HG03520 (cell line): ENCODE results near the gene LRRC58.

ENCODE experiments used
- ATAC-seq: cut with Tn5 transposase; IDR thresholded peaks from one replicate; pipeline ENCODE4 v1.9.1; 2021; ENCODE audit warnings: mild to moderate bottlenecking, moderate library complexity; ENCODE audit not compliant: unreplicated experiment

LRRC58 gene

GRCh38 chr3:120280566-120280965, 68.6 kb downstream of the LRRC58 start:
- ATAC-seq = peak; percentile 95

GRCh38 chr3:120280026-120280425, 69.1 kb downstream of the LRRC58 start:
- peak; percentile 2 for ATAC-seq

- ATAC-seq = no peak
These were observed 72.4 kb downstream of the LRRC58 start for GRCh38 chr3:120276767-120277166.

GRCh38 chr3:120275618-120276017, 73.5 kb downstream of the LRRC58 start:
- no peak for ATAC-seq

DNA sequence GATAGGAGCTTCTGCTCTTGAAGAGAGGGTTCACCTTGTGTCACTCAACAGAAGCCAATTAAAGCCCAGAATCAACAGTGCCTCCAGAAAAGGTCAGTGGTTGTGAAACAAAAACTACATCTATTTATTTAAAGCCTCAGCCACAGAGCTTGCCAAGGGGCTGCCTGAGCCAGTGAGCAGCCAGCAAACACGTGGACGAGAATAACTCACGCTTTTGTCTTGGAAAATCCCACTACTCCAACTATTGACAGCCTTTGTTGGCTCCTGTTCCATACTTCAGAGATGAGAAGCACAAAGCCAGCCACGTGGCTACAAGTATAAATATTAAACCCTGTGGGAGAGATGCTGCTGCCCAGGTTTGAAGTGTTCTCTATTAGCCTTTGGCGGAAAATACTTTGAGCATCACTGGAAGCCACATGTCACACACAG, 74.4 kb downstream of the LRRC58 start:
- ATAC-seq = no peak
